HUES48 (cell line): Measurements from ENCODE around the gene CXXC5.
"Not testable (repeated sequence)": the region's sequence is repeated elsewhere in the genome, so short reads cannot be mapped to it uniquely, and the experiment has no call there.

Experiments
- H3K27ac ChIP-seq: one replicate; pipeline ENCODE4 v1.7.0; 2013; ENCODE audit warnings: low read depth, low read length, inconsistent platforms
- H3K27me3 ChIP-seq: 2 replicates; pipeline ENCODE4 v1.6.1; 2013; ENCODE audit warnings: mild to moderate bottlenecking, low read length; ENCODE audit not compliant: control insufficient read depth, insufficient read depth
- H3K36me3 ChIP-seq: 2 replicates; pipeline ENCODE4 v1.6.1; 2013; ENCODE audit warnings: low read length; ENCODE audit not compliant: control insufficient read depth, insufficient read depth
- H3K4me1 ChIP-seq: 2 replicates; pipeline ENCODE4 v1.6.1; 2013; ENCODE audit warnings: mild to moderate bottlenecking, low read length; ENCODE audit not compliant: control insufficient read depth, insufficient read depth
- H3K4me3 ChIP-seq: 2 replicates; pipeline ENCODE4 v1.5.1; 2013; ENCODE audit warnings: mild to moderate bottlenecking, low read depth, low read length
- H3K9ac ChIP-seq: 2 replicates; pipeline ENCODE4 v1.6.1; 2013; ENCODE audit warnings: mild to moderate bottlenecking, low read depth, low read length, moderate library complexity
- H3K9me3 ChIP-seq: 2 replicates; pipeline ENCODE4 v1.6.1; 2013; ENCODE audit warnings: low read length; ENCODE audit not compliant: control insufficient read depth, insufficient read depth

CXXC5 gene

DNA sequence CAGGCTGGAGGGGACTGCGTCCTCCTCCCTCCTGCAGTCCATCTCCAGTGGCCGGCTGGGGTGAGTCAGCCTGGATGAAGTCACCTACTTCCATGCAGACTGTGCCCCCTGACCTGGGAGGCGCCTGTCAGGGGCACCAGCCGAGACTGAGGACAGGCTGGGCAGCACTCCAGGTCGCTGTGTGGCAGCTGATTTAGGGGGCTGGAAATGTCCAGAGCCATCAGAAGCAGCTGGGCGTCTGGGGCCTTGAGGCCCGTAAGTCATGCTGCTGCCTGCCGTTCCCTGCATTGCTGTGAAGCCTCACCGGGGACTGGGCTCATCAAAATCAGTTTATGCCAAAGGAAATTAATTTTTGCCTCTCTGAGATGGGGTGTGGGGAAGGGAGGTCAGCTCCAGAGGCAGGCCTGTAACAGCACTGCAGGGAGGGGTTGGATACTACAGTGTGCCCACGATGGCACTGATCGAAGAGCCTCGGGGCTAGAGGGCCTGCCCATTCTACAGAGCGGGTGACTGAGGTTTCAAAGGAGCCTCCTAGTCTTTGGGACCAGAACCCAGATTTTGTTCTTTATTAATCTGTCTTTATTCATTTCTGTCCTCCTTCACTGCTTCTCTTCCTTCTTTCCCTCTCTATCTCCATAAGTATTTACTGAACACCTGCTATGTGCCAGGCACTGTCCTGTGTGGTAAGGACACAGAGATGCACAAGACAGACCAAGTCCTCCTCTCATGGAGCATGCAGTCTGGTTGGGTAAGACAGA, 77.1 kb downstream of the CXXC5 start:
- no peaks in the 10 kb centered on the region for H3K9me3 ChIP-seq
- no peaks in the 10 kb centered on the region for H3K4me1 ChIP-seq
- H3K4me3 ChIP-seq, result no peak overlapping the region
- no peak overlapping the region for H3K9ac ChIP-seq
- no peak overlapping the region for H3K27ac ChIP-seq
- no peaks in the 10 kb centered on the region for H3K36me3 ChIP-seq
- no peaks in the 10 kb centered on the region for H3K27me3 ChIP-seq

DNA sequence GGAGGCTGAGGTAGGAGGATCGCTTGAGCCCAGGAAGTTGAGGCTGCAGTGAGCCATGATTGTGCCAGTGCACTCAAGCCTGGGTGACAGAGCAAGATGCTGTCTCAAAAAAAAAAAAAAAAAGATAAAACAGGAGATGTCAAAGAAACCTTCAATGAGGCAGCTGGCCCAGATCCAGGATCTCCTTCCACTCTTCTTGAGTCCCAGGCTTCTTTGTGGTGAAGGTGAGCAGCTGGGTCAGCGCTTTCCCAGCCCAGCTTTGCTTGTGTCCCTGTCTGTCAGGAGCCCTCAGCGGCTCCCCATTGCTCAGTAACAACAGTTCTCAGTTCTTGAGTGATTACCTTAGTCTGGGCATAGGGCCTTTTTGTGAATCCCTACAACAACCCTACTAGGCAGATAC, 78.1 kb downstream of the CXXC5 start:
- Histone ChIP-seq H3K27ac (no peak overlapping the region), H3K9ac (no peak overlapping the region), H3K4me3 (no peak overlapping the region), H3K9me3 (no peaks in the 10 kb centered on the region), H3K4me1 (no peaks in the 10 kb centered on the region), H3K36me3 (no peaks in the 10 kb centered on the region), H3K27me3 (no peaks in the 10 kb centered on the region)

DNA sequence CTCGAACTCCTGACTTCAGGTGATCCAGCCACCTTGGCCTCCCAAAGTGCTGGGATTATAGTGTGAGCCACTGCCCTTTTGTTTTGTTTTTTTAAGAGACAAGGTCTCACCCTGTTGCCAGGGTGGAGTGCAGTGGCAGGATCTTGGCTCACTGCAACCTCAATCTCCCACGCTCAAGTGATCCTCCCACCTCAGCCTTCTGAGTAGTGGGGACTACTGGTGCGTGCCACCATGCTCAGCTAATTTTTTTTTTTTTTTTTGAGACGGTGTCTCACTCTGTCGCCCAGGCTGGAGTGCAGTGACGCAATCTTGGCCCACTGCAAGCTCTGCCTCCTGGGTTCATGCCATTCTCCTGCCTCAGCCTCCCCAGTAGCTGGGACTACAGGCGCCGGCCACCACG, 79.5 kb downstream of the CXXC5 start:
- H3K27ac ChIP-seq, H3K4me3 ChIP-seq, H3K9me3 ChIP-seq, H3K9ac ChIP-seq, H3K27me3 ChIP-seq, H3K4me1 ChIP-seq, H3K36me3 ChIP-seq: not testable (repeated sequence)

- Histone ChIP-seq H3K36me3 (no peaks in the 10 kb centered on the region), H3K9ac (no peak overlapping the region), H3K27ac (no peak overlapping the region), H3K4me1 (no peaks in the 10 kb centered on the region; the same call in 1 of the 2 replicates), H3K9me3 (no peaks in the 10 kb centered on the region), H3K4me3 (no peak overlapping the region), H3K27me3 (no peaks in the 10 kb centered on the region)
These were observed 83.1 kb downstream of the CXXC5 start for GRCh38 chr5:139731281-139731680.

DNA sequence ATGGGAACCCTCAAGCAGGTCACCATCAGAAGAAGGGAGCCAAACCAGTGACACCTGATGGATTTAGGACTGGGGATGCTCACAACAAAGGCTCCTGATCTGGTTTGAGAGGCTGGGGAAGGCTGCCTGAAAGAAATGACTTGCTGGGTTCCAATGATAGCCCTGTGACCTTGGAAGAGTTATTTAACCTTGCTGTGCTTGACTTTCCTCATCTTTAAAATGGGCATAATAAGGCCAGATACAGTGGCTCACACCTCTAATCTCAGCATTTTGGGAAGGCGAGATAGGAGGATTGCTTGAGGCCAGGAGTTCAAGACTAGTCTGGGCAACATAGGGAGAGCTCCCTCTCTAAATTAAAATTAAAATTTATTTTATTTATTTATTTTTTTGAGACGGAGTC, 83.9 kb downstream of the CXXC5 start:
- no peak overlapping the region for H3K4me3 ChIP-seq
- H3K27ac ChIP-seq, result no peak overlapping the region
- no peaks in the 10 kb centered on the region; the same call in 1 of the 2 replicates for H3K4me1 ChIP-seq
- no peaks in the 10 kb centered on the region for H3K27me3 ChIP-seq
- no peaks in the 10 kb centered on the region for H3K36me3 ChIP-seq
- no peaks in the 10 kb centered on the region for H3K9me3 ChIP-seq
- no peak overlapping the region for H3K9ac ChIP-seq

- Histone ChIP-seq H3K27ac (peak overlapping the region; percentile 45), H3K9ac (no peak overlapping the region), H3K36me3 (no peaks in the 10 kb centered on the region), H3K4me3 (no peak overlapping the region), H3K27me3 (no peaks in the 10 kb centered on the region), H3K4me1 (no peaks in the 10 kb centered on the region; the same call in 1 of the 2 replicates), H3K9me3 (no peaks in the 10 kb centered on the region)
These were observed 85.0 kb downstream of the CXXC5 start for GRCh38 chr5:139733010-139733688.
